Prostate gland (tissue), 1 donor: Measurements from ENCODE around the gene CFAP45.

Experiments
- POLR2A ChIP-seq: fragments of 450-650 bp; IDR thresholded peaks from one replicate; pipeline ENCODE4 v1.6.1; 2016; ENCODE audit warnings: antibody characterized with exemption, mild to moderate bottlenecking
- POLR2AphosphoS5 ChIP-seq: sonication (generic); formaldehyde crosslinking; IDR thresholded peaks from one replicate; pipeline ENCODE4 v1.6.1; 2017; ENCODE audit warnings: antibody characterized with exemption

DNA sequence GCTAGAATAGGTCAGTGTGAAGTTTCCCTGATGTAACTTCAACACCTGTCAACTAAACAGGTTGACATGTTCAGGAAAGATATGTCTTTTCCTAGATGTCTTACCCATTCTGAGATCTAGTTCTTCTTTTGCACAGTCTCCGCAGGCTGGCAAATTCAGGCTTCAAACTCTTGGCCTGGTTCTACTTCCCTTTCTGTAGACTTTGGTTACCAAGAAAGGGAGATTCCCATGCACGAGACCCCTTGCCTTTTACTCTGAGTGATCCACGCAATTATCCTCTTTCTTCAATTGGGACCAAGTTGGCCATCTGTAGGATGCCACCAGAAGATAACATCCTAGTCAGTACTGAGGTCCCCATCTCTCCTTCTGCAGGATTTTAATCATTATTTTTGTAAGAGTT is 2.0 kb downstream of the CFAP45 start:
- TF ChIP-seq POLR2AphosphoS5 (no peak), POLR2A (no peak)
